ENCODE results near the gene RNF121.

RNF121 gene

DNA sequence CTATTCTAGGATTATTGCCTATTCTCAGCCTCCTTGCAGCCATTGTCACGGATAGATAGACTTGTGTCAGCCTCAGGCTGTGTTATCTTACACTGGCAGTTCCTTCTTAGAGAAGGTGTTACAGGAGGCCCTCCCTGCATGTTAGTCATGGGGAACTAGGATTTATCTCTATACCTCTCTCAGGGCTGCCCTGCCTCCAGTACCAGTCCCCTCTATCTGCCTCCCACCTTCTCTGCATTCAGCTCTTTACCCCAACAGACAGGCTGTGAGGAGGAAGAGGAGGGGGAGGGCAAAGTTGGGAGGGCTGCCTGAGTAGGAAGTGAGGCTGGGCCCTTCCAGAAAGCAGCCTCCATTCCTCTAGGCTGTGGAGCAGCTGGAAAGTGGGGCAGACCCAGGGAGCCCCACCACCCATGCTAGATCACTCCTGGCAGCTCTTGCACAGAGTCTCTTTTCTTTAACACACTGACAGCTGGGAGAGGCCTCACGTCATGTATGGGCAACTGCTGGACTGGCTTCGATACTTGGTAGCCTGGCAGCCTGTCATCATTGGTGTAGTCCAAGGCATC lies 67.0 kb downstream of the RNF121 start:
- TF ChIP-seq CTCF (IDR thresholded peaks at IDR 0.05; ENCODE audit: extremely low read depth, insufficient read depth, missing control alignments): no peak
- in situ Hi-C loops (cut with MboI; ENCODE audit: low pct_unique_long_range_greater_than_20kb, low sequenced_read_pairs, unreplicated experiment): no loop called here
- no peak for DNase-seq (ENCODE audit: low spot score)

DNA sequence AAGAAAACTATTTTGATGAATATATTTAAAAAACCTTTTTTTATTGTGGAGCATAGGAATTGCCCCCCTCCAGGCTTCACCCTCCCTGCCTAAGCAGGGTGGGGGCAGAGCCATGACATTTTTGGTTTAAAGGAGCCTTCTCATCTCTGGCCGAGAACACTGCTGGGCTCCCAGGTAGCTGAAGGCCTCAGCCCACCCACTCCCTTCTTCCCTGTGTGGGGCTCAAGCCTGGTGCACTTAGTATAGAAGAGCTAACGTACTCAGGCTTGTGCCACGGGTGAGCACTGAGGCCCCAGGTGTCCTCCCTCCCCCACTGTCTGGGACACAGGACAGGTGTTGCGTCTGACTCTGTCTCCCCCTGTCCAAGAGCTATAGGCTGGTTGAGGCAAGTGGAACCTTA lies 67.7 kb downstream of the RNF121 start:
- no peak for TF ChIP-seq CTCF (IDR thresholded peaks at IDR 0.05; ENCODE audit: extremely low read depth, insufficient read depth, missing control alignments)
- no peak for DNase-seq (ENCODE audit: low spot score)
- in situ Hi-C loops (cut with MboI; ENCODE audit: low pct_unique_long_range_greater_than_20kb, low sequenced_read_pairs, unreplicated experiment): no loop called here

GRCh38 chr11:71996946-71997345 lies 68.1 kb downstream of the RNF121 start:
- DNase-seq (ENCODE audit: low spot score): no peak
- in situ Hi-C loops (cut with MboI; ENCODE audit: low pct_unique_long_range_greater_than_20kb, low sequenced_read_pairs, unreplicated experiment): no loop called here
- no peak for TF ChIP-seq CTCF (IDR thresholded peaks at IDR 0.05; ENCODE audit: extremely low read depth, insufficient read depth, missing control alignments)

DNA sequence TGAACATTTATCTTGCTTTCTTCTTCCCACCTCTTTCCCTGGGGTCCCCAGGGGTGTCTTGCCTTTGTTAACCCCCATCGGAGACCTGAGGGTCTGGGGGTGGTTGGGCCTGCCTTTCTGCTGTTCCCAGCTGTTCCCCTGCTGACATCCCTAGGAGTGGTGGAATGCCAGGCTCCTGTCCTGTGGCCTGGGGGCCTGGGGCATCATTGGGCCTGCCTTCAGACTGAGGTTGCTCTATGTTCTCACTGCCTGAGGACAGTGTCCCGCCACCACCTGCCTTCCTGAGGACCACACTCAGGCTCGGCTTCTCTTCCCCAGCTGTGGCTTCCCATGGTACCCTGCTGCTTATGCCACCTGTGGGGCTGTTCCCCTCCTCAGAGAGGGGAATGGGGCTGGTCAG lies 68.7 kb downstream of the RNF121 start:
- no peak for DNase-seq (ENCODE audit: low spot score)
- TF ChIP-seq CTCF (IDR thresholded peaks at IDR 0.05; ENCODE audit: extremely low read depth, insufficient read depth, missing control alignments): no peak
- in situ Hi-C loops (cut with MboI; ENCODE audit: low pct_unique_long_range_greater_than_20kb, low sequenced_read_pairs, unreplicated experiment): no loop called here

DNA sequence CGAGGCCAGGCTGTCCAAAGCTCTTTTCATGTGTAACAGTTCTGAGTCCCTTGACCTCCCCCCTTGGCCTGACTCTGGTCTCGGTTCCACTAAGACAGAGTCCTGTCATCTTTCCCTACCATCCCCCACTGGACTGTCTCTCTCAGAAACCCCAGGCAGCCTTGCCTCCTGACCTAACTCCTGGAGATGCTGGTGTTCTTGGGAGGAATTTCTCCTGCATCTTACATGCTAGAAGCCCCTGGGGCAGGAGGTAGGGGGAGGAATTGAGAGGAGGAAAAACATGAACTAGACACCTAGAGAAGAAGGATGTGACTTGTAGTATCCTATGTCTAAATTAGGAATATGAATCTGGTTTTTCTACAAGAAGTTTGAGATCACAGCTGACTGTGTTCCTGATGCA lies 69.2 kb downstream of the RNF121 start:
- no peak for TF ChIP-seq CTCF (IDR thresholded peaks at IDR 0.05; ENCODE audit: extremely low read depth, insufficient read depth, missing control alignments)
- in situ Hi-C loops (cut with MboI; ENCODE audit: low pct_unique_long_range_greater_than_20kb, low sequenced_read_pairs, unreplicated experiment): no loop called here
- no peak for DNase-seq (ENCODE audit: low spot score)

DNA sequence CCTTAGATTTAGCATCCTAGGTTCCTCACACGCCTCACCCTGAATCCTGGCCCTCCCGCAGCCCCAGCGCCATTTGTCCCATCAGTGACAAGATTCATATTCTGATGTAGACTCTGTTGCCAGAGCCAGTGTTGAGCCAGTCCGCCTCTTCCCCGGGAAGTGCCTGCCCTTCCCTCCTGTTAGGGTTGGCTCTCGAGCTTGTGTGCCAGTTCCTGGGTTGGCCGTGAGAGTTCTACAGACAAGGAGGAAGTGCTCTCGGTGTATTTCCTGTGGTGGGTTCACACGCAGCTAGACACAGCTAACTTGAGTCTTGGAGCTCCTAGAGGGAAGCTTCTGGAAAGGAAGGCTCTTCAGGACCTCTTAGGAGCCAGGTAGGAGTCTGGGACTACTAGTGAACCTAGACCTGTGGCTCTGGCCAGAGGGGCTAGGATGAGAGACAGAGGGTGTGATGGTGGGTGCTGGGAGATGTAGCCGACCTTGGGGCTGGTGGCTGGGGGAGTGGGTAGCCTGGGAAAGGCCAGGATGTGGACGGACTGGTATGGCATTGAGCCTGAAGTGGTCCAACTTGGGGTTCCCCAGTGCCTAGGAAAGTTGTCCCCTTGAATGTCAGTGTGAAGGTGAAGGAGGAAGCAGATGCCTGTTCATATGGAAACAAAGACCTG lies 69.9 kb downstream of the RNF121 start, which contains the start of gene IL18BP:
Gene IL18BP (plus strand): TSS at position 261 of the 662 bp plus-strand sequence. CDS start 1,076 bp downstream, outside the sequence.
- no peak for TF ChIP-seq CTCF (IDR thresholded peaks at IDR 0.05; ENCODE audit: extremely low read depth, insufficient read depth, missing control alignments)
- DNase-seq (ENCODE audit: low spot score): no peak
- in situ Hi-C loops (cut with MboI; ENCODE audit: low pct_unique_long_range_greater_than_20kb, low sequenced_read_pairs, unreplicated experiment): no loop called here

All from GM13977 (cell line).